ENCODE measurements around the gene MGAT4C.
"Not testable (repeated sequence)": the region's sequence is repeated elsewhere in the genome, so short reads cannot be mapped to it uniquely, and the experiment has no call there.

Gene MGAT4C

GRCh38 chr12:86137936-86138335, 118.3 kb downstream of the MGAT4C start:
- no peak for DNase-seq (ENCODE audit: low read depth in 1 of 2, low spot score in 1 of 2)

- no peak for DNase-seq (ENCODE audit: low read depth in 1 of 2, low spot score in 1 of 2)
Measured at GRCh38 chr12:86134561-86134960, 121.6 kb downstream of the MGAT4C start.

GRCh38 chr12:86126900-86127299, 129.3 kb downstream of the MGAT4C start:
- DNase-seq (ENCODE audit: low read depth in 1 of 2, low spot score in 1 of 2) = not testable (repeated sequence)

- no peak for DNase-seq (ENCODE audit: low read depth in 1 of 2, low spot score in 1 of 2)
Measured at GRCh38 chr12:86122846-86123468, 133.2 kb downstream of the MGAT4C start.

GRCh38 chr12:86118161-86118560, 138.0 kb downstream of the MGAT4C start:
- no peak for DNase-seq (ENCODE audit: low read depth in 1 of 2, low spot score in 1 of 2)

- DNase-seq (ENCODE audit: low read depth in 1 of 2, low spot score in 1 of 2) = no peak
Measured at GRCh38 chr12:86117711-86118110, 138.5 kb downstream of the MGAT4C start.

GRCh38 chr12:86104087-86104486, 152.1 kb downstream of the MGAT4C start:
- DNase-seq (ENCODE audit: low read depth in 1 of 2, low spot score in 1 of 2) = no peak

GRCh38 chr12:86097161-86097560, 159.0 kb downstream of the MGAT4C start:
- no peak for DNase-seq (ENCODE audit: low read depth in 1 of 2, low spot score in 1 of 2)

- no peak for DNase-seq (ENCODE audit: low read depth in 1 of 2, low spot score in 1 of 2)
Measured at GRCh38 chr12:86091681-86092080, 164.5 kb downstream of the MGAT4C start.

GRCh38 chr12:86081843-86082242, 174.3 kb downstream of the MGAT4C start:
- DNase-seq (ENCODE audit: low read depth in 1 of 2, low spot score in 1 of 2) = no peak

GRCh38 chr12:86059052-86059451, 197.1 kb downstream of the MGAT4C start:
- DNase-seq (ENCODE audit: low read depth in 1 of 2, low spot score in 1 of 2) = not testable (repeated sequence)

GRCh38 chr12:86057092-86057845, 198.9 kb downstream of the MGAT4C start:
- DNase-seq (ENCODE audit: low read depth in 1 of 2, low spot score in 1 of 2) = no peak

GRCh38 chr12:86052921-86053320, 203.3 kb downstream of the MGAT4C start:
- no peak for DNase-seq (ENCODE audit: low read depth in 1 of 2, low spot score in 1 of 2)

- no peak for DNase-seq (ENCODE audit: low read depth in 1 of 2, low spot score in 1 of 2)
Measured at GRCh38 chr12:86050010-86050409, 206.2 kb downstream of the MGAT4C start.

GRCh38 chr12:86044396-86044795, 211.8 kb downstream of the MGAT4C start:
- DNase-seq (ENCODE audit: low read depth in 1 of 2, low spot score in 1 of 2) = no peak

GRCh38 chr12:86042062-86042461, 214.1 kb downstream of the MGAT4C start:
- no peak for DNase-seq (ENCODE audit: low read depth in 1 of 2, low spot score in 1 of 2)

GRCh38 chr12:86018361-86018760, 237.8 kb downstream of the MGAT4C start:
- no peak for DNase-seq (ENCODE audit: low read depth in 1 of 2, low spot score in 1 of 2)

GRCh38 chr12:86015026-86015425, 241.2 kb downstream of the MGAT4C start:
- DNase-seq (ENCODE audit: low read depth in 1 of 2, low spot score in 1 of 2) = no peak

GRCh38 chr12:86006727-86007126, 249.5 kb downstream of the MGAT4C start:
- no peak for DNase-seq (ENCODE audit: low read depth in 1 of 2, low spot score in 1 of 2)

- DNase-seq (ENCODE audit: low read depth in 1 of 2, low spot score in 1 of 2) = no peak
Measured at GRCh38 chr12:85998074-85998473, 258.1 kb downstream of the MGAT4C start.

- DNase-seq (ENCODE audit: low read depth in 1 of 2, low spot score in 1 of 2) = no peak
Measured at GRCh38 chr12:85996280-85996679, 259.9 kb downstream of the MGAT4C start.

GRCh38 chr12:85993746-85994145, 262.4 kb downstream of the MGAT4C start:
- DNase-seq (ENCODE audit: low read depth in 1 of 2, low spot score in 1 of 2) = no peak

- no peak for DNase-seq (ENCODE audit: low read depth in 1 of 2, low spot score in 1 of 2)
Measured at GRCh38 chr12:85985996-85986395, 270.2 kb downstream of the MGAT4C start.
